Smooth muscle cell of trachea (primary cell): ENCODE measurements around the gene RAD18. TPM values are rescaled to one million over a fixed set of nuclear protein-coding genes. Genes with fewer than 3 reads are reported as not detected.

Experiments used
- total RNA-seq: library from RNA; depleted of rRNA; stranded (reverse); fragments of >200 nt; gene quantifications from 2 replicates; pipeline ENCODE4 v1.2.1, GENCODE V29; 2014

Gene RAD18, protein sequence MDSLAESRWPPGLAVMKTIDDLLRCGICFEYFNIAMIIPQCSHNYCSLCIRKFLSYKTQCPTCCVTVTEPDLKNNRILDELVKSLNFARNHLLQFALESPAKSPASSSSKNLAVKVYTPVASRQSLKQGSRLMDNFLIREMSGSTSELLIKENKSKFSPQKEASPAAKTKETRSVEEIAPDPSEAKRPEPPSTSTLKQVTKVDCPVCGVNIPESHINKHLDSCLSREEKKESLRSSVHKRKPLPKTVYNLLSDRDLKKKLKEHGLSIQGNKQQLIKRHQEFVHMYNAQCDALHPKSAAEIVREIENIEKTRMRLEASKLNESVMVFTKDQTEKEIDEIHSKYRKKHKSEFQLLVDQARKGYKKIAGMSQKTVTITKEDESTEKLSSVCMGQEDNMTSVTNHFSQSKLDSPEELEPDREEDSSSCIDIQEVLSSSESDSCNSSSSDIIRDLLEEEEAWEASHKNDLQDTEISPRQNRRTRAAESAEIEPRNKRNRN
- total RNA-seq, result 6.5 and 13.2 TPM in 2 replicates

DNA sequence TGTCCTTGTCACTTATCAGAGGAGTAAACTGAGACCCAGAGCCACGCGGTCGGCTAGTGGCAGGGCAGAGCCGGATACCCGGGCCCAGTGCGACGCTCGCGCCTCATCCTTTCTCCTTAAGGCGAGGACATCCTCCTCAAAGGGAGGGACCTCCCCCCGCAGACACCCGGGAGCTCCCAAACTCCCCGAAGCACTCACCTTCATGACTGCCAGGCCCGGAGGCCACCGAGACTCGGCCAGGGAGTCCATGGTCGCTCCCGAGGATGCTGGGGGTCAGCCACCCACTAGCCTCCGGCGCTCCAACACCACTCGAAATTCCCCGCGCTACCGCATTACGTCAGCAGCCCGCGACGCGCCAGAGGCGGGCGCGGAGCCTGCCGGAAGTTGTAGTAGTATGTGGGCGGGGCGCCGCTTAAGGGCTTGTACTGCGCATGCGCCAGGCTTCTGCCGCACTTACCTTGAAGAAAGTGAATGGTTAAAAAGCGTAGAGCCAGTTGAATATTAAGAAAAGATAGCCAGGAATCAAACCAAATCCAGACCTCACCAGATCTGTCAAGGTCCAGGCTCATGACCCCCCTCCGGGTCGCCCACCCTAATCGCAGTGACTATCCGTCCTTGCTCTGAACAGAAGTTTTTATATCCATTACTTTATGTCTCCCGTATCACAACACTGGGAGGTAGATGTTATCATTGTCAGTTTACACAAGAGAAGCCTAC, at the start of gene RAD18:
Gene RAD18, minus strand, starts transcription at position 336 of the 717 bp plus-strand sequence. Its CDS starts 87 bp downstream, at position 249.

Other genes with a start within 250 kb of the RAD18 start
- not detected in 2 replicates for gene CAV3, start 229.7 kb downstream of the RAD18 start, total RNA-seq
- gene OXTR, start 193.9 kb downstream of the RAD18 start, total RNA-seq, result 0.15 and 1.2 TPM in 2 replicates